Measurements from ENCODE around the gene PDE1A. TPM values are rescaled to one million over a fixed set of nuclear protein-coding genes. Genes with fewer than 3 reads are reported as not detected.

Gene PDE1A
- 0.15 to 0.30 TPM (median 0.19 TPM) in 5 replicates for total RNA-seq (2022; extraction: Qiagen RNA extraction)

DNA sequence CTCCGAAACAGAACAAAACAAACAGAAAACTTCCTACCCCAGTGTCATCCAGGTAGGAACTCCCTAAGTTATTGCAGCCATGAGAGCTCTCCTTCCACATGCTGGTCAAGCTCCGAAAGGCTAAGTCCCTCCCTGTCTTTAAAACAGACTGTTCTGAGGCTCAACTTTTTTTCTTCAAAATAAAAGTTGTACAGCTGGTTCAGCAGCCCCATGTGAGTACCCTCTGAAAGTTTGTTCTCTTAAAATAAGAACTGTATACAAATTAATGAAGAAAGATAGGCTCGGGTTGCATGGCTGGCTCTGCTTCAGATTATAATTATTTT, at the start of gene PDE1A:
PDE1A (minus strand) TSS at position 119 of the 323 bp plus-strand sequence.

